NCI-H1048 (cell line): ENCODE measurements around the gene IGSF21.

ENCODE experiments used
- DNase-seq: peaks from one replicate; lab custom pipeline; 2025; lab: John Stamatoyannopoulos, UW

Gene IGSF21

DNA sequence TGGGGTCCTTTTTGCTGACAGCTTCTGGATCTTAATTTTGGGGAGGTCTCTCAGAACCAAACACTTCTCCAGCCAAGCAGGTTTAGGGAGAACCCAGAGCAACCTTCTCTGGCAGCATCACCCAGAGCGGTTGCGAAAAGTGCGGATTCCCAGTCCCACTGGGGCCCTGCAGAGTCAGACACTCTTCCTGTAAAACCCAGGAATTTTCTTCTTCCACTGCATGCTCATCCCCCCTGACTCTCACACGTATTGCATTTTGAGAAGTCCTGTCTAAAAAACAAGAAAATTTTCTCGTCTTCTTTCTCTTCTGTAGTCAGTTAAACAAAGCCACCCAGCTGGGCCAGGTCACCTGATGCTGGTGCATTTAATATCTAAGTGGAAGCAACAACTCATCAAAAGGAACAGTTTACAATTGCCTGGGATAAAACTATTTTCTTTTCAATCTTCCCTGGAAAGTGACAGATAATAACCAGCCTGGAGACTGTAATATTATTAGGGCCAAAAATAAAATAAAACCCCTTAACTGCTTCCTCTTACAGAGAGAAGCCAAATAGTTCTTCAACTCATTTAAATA lies 156.0 kb downstream of the IGSF21 start:
- no peak for DNase-seq

DNA sequence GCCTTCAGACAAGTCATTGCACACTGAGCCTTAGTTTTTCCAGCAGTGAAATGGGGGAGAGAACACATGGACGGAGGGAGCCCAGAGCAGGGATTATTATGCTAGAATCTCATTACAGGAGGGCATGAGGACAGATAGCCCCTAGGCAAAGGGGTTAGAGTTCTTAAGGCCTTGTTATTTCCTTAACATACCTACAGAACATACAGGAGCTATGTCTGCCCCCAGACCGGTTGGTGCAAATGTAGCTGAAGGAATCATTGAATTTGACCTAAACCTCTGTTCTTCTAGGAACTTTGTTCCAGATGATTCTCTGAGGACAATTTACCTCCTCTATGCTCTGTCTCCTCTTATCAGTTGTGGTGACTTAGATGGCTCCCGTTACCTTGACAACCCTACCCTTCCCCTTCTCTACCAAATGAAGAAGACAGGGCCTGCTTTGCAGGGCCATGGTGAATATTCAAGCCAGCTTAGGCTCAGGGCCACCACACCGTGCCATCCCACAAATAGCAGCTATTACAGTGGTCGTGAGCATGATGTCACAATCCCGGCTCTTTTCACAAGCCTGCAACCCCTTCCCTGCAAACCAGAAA lies 156.9 kb downstream of the IGSF21 start:
- no peak for DNase-seq

DNA sequence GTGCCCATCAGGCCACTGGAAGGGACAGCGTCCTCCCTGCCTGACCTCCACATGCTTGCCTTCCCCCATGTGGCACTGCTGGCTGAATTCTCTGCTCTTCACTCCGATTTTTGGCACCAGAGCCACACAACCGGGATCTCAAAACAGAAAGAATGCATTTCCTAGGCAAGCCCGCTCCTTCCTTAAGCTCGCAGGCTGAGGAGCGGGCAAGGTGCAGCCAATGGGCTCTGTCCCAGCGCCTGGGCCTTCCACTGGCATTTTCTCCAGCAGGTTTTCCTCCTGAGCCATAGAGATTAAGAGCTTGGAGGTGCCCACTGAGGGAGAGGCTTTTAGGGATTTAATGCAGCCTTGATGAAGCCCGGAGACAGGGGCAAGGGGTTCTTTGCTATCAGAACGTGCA lies 158.0 kb downstream of the IGSF21 start:
- DNase-seq: no peak

DNA sequence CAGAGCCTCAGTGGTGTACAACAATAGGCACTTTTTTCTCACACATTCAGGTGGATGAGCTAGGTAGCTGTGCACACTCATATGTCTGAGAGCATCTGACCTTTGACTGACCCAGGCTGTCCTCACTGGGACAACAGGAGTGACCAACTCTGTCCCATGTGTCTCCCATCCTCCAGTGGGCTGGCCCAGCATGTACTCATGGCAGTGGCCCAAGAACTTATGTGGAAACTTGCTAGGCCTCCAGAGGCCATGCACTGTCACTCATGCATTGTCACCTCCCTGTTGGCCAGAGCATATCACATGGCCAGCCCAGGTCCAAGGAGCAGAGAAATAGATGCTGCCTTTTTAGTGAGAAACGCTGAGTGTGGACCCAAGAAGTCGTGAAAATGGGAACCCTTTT lies 158.8 kb downstream of the IGSF21 start:
- no peak for DNase-seq

DNA sequence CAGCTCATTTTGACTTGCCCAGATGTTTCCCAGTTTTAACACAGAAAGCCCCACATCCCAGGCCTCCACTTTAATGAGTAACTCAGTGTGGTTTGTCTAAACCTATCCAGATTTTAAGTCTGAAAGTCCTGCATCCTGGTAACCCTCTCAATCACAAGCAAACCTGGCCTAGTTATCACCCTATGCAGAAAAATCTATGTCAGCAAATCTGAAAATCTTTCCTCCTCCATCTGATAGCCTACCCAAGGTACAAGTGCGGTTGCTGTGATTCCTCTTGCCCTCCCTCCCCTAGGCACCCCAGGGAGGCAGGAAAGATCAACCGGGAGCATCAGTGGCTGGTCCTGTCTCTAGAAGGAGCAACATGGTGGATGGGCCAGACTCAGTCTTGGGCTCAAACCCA lies 163.7 kb downstream of the IGSF21 start:
- DNase-seq: no peak

DNA sequence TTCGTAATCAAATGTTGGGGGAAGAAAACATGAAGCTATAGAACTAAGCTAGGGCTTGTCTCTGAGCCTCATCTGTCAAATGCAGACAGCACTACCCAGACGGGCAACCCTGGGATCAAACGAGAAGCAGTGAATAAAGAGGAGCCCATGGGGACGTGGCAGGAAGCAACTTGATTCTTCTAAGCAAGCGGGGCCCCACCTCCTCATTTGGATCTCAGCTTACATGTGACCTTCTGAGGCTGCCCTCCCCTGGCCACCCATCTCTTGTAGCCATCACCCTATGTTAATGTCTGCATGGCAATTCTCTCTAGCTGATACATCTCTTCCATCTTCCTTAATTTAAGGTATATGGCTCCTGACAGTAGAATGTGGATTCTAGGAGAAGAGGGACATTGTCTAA lies 171.3 kb downstream of the IGSF21 start:
- DNase-seq: no peak

DNA sequence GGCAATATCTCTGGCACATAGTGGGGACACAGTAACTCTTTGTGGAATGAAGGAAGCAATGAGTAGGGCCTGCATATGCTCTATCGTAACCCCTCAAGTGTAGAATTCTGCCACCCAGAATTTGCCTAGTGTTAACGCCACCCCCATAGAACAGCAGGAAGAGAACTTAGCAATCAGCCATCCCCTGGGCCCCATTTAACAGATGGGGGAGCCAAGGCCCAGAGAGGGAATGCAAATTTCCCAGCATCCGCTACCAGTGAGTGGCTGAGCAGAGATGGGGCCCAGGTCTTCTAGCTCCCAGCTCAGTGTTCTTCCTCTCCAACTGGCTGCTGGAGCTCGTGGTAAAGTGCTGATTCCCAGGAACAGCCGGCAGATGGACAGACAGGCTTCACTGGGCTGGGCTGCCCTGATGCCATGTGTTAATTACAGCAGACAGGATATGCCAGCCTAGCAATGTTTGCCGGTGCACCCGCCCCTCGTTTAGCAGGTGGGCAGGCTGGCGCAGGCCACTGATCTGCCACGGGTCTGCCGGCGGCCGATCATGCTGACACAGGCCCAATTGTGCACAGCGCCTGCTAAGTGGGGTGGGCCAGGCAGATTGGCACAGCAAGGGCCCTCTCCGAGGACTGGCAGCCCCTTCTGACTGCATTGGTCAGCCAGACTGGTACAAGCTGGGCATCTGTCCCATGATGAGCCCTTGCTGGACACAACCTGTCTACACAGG lies 171.9 kb downstream of the IGSF21 start:
- DNase-seq: no peak

DNA sequence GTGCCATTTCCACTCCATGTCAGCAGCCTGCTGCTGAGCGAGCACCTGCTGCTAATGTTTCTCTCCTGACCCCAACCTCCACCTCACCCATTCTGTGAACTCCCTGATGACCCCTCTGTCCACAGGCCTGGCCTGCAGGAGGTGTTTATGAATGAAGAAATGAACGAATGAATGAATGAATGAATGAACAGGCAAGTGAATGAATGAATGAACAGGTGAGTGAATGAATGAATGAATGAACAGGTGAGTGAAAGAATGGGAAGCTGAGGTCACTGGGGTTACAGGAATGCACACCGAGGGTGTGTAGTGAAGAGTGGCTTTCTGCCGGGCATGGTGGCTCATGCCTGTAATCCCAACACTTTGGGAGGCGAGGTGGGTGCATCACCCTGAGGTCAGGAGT lies 173.4 kb downstream of the IGSF21 start:
- DNase-seq: no peak

DNA sequence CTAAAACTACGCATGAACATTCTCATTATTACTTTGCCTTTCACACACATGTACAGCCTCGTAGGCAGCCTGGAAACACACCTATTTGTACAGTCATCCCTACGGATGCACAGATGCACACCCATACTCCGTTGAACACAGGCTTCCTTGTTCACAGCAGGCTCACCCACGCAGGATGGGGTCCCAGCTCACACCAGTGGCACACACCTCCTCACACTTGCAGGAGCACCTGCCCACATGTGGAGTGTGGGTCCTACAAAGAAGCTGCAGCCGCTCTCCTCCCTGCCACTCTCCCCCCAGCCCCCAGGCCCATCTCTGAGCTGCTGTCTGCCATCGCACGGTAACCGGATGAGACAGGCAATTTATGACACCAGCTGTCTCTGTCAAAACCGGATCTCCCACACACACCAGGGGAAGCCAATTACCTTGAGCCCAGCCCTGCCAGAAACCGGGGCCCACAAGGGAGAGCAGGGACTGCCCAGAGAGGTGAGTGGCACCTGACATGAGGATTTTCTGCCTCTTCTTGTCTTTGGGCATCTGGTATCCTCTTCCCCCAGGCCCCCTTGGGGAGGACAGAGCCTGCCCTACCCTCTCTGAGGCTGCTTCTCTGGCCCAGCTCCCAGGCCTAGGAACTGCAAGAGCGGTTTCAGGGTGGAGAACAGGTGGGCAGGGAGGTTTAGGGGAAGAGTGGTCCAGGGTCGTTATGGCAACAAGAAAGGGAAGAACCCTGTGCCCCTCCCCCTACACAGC lies 175.4 kb downstream of the IGSF21 start:
- DNase-seq: no peak

DNA sequence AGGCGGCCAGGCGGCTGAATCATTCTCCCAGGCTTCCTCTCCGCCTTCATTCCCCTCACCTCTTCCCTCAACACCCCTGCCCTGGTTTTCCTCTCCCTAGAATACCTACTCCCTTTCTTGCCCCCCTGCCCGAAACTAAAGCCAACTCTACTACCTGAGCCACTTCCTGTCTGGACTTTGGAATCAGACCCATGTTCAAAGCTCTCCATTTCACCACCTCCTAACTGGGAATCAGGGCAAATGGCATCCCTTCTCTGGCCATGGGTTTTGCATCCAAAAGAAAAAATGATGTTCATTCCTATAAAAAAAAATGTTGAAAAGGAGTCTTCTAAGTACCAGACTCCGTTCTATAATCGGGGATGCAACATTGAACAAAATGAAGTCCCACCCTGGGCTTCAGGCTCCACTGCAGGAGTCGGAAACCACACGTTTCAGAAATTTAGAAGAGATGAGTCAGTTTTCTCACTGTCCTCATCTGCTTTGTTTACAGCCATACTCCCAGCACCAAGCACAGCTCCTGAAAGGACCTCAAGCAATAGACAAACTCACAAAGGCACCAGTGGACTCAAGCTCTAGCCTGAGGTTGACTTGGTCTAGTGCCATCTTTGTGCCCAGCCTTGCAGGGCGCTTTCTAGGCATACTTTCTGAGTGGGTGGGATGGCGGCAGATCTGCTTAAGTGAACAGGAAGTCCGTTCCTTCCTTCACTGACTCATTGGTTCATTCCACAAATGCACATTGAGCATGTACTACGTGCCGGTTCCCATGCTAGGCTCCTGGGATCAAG lies 176.2 kb downstream of the IGSF21 start:
- DNase-seq: no peak

DNA sequence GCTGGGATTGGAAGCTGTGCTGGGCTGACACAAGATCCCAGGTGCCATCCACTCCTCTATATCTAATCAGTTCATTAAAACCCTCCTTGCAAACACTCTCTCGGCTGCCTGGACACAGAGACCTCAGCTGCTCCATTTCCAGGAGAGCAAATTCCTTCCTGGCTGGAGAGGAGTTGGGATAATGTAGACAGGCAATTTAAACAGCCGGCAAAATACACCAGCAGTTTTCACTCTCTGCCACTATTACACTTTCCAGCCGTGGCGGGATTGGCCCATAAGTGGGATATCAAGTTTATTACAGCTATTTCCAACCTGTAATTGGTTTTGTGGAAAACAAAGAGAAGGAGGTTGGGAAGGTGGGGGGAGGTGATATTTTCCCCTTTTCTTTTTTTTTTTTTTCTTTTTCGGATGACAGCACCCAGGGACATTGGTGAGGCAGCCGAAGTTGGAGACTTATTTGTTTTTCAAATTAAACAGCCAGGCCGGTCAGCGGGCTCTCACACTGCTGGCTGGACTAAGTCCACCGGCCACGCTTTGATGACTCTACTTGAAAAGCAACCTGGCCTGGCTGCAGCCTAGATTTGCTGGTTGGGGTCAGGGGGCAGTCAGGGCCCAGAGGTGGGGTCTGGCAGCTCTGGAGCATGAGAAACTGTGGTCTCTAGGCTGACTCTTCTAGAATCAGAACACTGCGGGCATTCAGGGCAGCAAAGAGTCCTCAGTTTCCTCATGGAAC lies 177.4 kb downstream of the IGSF21 start:
- no peak for DNase-seq

DNA sequence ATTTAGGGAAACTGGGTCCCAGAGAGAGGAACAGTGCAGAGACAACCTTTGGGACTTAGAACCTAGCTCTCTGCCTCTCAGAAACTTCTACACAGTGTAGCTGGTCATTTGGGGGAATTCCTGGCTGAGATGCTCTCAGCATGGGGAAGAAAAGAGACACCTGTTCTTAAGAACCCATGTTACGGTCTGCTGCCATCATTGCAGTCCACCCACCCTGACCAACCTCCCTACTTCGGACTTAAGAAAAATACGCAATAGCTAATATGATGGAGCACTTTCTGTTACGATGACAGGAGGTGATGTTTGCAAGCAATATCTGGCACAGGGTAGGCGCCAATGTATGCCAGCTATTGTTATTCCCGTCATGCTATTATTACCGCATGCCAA lies 177.9 kb downstream of the IGSF21 start:
- DNase-seq: no peak

DNA sequence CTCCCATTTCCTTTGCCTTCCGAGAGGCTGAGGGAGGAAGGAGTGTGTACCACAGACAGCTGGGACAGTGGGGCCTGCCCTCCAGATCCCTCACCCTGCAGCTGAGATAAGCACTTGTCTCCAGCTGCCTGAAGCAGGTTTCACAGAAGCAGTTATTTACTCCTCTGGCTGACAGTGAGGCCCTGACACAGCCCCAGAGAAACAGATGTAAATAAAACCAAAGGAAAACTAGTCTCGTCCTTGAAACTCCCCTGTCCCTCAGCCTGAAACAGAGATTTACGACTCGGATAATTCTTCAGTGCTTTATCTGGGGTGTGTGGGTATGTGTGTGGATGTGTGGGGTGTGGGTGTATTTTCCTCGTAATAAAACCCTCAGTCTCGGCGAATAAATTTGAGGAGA lies 181.1 kb downstream of the IGSF21 start:
- DNase-seq: no peak

DNA sequence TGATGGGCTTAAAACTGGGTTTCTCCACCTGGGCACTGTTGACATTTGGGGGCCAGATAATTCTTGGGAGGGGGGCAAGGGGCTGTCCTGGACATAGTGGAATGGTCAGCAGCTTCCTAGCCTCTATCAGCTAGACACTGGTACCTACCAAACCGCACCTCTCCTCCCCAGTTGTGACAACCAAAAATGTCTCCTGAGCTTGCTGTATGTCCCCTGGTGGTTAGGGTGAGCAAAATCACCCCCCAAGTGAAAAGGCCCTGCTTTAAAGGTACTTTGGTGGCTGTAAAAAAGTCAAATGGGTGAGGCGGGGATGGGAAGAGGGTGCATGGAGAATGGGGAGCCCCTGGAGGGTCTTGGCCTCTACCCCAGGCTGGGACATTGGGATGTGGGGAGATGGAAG lies 182.0 kb downstream of the IGSF21 start:
- DNase-seq: no peak

DNA sequence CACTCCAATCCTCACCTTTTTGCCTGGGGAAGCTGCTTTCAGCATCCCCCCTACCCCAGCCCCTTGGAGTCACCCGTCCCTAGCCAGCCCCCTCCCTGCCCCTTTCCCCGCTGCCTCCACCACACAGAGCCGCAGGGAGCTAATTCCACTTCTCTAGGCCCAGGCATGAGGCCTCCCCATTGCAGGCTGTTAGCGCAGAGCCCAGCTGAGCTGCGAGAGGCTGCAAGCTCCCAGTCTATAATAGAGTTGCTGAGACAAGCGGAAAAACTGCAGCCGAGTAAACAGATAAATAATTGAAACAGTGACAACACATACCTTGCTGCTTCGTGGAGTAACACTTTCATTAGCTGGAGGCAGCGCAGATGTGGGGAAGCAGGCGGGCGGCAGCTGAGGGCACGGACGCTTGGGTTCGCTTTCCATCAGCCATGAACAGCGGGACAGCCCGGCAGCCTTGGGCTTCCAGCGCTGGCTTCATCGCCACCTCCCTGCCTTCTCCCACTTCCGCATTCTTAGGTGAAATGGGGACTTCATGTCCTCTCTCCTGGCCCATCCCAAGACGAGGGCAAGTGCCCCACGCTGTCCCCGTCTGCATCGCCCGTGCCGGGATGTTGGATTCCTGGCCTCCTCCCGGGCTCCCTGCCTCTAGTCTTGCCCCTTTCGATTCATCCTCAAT lies 183.3 kb downstream of the IGSF21 start:
- no peak for DNase-seq

DNA sequence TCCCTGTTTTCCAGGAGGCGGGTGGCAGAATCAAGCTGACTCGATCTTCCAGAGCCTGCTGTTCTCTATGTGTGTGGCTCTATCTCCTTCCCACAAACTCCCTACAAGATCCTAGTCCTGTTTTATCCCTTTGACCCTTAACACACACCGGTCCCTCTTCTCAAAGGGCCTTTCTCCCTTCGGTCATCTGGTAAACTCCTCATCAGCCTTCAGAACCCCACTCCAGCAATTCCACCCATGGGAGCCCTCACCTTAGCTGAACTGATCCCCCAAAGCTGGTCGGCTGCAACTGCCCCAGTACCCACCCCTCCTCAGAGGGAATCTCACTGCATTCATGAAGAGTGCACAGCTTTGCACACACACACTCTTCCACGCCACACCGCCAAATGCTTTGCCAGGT lies 184.9 kb downstream of the IGSF21 start:
- DNase-seq: no peak

DNA sequence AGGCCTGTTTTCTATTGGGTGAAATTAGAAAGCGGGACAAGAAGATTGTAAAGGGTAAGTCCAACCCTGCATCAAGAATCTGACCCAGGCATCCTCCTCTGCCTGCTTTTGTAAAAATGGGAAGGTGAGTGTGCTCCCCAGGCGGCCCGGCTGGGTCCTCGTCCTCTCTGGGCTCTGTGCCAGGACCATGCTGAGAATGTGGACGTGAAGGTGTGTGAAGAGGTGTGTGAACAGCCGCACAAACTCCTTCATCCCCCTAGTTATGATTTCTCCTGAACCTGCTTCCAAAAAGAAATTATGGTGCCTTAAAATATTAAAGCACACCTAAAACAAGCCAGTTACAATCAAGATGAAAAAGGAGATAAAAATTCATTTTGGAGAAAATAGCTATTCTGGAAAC lies 185.7 kb downstream of the IGSF21 start:
- no peak for DNase-seq

DNA sequence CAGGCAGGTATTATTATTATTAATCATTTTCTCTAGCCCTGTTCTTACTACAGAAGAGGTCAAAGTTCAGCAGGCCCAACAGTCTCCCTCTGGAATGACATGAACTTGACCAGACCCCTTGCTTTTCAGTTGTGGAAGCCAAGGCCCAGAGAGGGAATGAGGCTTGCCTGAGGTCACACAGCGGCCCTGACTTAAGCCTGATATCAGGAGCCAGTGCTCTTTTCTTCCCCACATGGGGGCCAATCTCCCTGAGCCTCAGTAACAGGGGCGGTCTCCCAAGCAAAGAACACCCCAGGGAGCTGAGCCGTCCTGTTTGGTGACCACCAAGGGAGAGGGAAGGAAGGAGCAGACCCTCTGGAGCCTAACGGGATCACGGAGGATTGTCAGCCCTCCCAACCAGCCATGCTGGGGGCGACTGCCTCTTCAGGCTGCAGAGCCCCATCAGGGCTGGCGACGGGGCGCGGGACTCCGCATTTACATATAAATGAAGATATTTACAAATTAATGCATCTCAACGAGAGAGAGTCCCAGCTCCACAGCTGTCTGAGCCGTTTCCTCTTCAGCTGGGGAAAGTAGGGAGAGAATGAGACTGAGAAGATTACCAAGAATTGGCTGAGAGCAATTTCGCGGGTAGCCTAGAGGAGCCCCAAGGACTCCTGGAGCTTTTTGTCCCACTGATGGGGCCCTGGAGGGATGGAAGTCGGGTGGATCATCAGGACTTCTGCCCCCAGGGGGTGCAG lies 187.0 kb downstream of the IGSF21 start:
- no peak for DNase-seq

DNA sequence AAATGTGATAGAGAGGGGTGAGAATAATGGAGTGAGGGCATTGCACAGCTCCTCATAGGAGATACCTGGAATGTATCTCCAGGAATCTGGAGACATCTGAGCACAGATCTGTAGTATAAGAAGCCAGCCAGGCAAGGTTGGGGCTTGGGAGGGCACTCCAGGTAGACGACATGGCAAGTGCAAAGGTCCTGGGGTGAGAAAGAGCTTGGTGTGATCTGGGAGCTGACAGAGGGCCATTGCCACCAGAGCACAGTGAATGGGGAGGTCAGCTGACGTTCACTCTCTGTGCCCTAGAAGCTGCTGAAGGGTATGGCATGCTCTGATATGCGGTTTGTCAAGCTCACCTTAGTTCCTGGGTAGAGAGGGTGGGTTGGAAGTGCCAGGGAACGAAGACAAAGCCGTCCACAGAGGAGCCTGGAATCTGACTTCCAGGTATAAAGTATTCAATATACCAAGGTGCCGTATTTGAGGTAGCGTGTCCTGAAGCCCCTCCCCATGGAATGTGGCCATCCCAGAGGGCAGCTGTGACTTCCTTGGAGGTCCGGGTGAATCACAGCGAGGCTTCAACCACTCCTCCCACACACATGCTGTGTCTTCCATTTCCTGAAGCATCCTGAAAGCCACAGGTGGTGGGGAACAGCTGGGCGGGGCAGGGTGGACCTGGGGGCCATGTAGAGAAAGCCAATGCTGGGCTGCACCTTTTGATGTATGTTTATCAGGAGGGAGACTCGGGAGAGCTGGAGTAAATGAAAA lies 190.5 kb downstream of the IGSF21 start:
- DNase-seq: no peak
